Neural crest cell (in vitro differentiated cells): ENCODE results near the gene NPTX2. TPM values are rescaled to one million over a fixed set of nuclear protein-coding genes. Genes with fewer than 3 reads are reported as not detected.
"Not testable (repeated sequence)": the region's sequence is repeated elsewhere in the genome, so short reads cannot be mapped to it uniquely, and the experiment has no call there.

Experiments used
- DNase-seq: peaks from one replicate; pipeline ENCODE4 v3.0.0; 2021; ENCODE audit warnings: low read depth, mixed read lengths, low spot score
- H3K27ac Mint-ChIP-seq: one replicate; pipeline ENCODE4 v1.8.0; 2021; ENCODE audit warnings: mild to moderate bottlenecking, mixed read lengths; ENCODE audit not compliant: unreplicated experiment
- H3K27me3 Mint-ChIP-seq: 2 replicates; pipeline ENCODE4 v1.8.0; 2021; ENCODE audit warnings: low read depth, mild to moderate bottlenecking, mixed read lengths
- H3K36me3 Mint-ChIP-seq: 2 replicates; pipeline ENCODE4 v1.8.0; 2021; ENCODE audit warnings: low read depth, mild to moderate bottlenecking, mixed read lengths
- H3K4me1 Mint-ChIP-seq: 2 replicates; pipeline ENCODE4 v1.8.0; 2021; ENCODE audit warnings: mixed read lengths
- H3K4me3 Mint-ChIP-seq: one replicate; pipeline ENCODE4 v1.8.0; 2021; ENCODE audit warnings: mild to moderate bottlenecking, mixed read lengths
- H3K9me3 Mint-ChIP-seq: 2 replicates; pipeline ENCODE4 v1.8.0; 2021; ENCODE audit warnings: mixed read lengths
- total RNA-seq: library from RNA; stranded (reverse); gene quantifications from 2 replicates; pipeline ENCODE4 v1.2.1, GENCODE V29; 2021
- TF ChIP-seq, protein P1 (sequence below): fragments of 200-600 bp; sonication (generic); conservative IDR thresholded peaks from 2 replicates; pipeline ENCODE4 v1.5.0; 2021; ENCODE audit warnings: antibody characterized with exemption, mild to moderate bottlenecking

NPTX2 gene
- total RNA-seq, 1 donor from 2014 or later: 15.9 TPM

DNA sequence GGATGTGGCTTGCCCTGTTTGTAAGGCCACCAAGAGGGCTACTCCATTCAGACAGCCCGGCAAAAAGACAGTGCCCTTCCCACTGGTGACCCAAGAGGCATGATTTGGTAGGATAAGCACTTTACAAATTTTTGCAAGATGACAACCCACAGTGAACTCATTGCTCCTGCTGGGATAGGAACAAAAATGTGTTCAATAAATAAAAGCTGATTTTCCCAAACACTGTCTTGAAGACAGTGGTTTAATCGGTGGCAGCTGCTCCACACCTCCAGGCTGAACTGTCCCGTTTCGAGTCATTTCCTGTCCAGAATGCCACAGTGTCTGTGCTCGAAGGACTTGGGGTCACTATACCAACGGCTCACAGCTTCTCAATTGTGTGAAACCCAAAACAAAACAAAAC lies 45.1 kb upstream of the NPTX2 start:
- TF ChIP-seq, protein P1, sequence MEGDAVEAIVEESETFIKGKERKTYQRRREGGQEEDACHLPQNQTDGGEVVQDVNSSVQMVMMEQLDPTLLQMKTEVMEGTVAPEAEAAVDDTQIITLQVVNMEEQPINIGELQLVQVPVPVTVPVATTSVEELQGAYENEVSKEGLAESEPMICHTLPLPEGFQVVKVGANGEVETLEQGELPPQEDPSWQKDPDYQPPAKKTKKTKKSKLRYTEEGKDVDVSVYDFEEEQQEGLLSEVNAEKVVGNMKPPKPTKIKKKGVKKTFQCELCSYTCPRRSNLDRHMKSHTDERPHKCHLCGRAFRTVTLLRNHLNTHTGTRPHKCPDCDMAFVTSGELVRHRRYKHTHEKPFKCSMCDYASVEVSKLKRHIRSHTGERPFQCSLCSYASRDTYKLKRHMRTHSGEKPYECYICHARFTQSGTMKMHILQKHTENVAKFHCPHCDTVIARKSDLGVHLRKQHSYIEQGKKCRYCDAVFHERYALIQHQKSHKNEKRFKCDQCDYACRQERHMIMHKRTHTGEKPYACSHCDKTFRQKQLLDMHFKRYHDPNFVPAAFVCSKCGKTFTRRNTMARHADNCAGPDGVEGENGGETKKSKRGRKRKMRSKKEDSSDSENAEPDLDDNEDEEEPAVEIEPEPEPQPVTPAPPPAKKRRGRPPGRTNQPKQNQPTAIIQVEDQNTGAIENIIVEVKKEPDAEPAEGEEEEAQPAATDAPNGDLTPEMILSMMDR: no peak
- DNase-seq: no peak

DNA sequence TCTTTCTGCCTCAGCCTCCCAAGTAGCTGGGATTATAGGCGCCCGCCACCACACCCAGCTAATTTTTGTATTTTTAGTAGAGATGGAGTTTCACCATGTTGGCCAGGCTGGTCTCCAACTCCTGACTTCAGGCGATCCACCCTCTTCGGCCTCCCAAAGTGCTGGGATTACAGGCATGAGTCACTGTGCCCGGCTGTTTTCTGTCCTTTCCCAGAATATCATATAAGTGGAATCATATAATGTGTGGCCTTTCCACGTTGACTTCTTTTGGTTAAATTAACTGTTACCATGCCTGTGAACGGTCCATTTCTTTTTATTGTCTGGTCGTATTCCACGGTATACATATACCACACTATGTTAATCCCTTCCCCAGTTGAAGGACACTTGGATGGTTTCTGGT lies 44.4 kb upstream of the NPTX2 start:
- DNase-seq, H3K4me3 Mint-ChIP-seq, H3K36me3 Mint-ChIP-seq, H3K9me3 Mint-ChIP-seq, H3K27ac Mint-ChIP-seq: not testable (repeated sequence)
- Mint-ChIP-seq H3K4me1 (peaks cover 26% of the 10 kb centered on the region), H3K27me3 (peaks cover 35% of the 10 kb centered on the region)

More for the DNA sequence above, 45.1 kb upstream of the NPTX2 start:
- peaks cover 35% of the 10 kb centered on the region for H3K27me3 Mint-ChIP-seq
- peaks cover 8% of the 10 kb centered on the region for H3K9me3 Mint-ChIP-seq
- H3K4me1 Mint-ChIP-seq: peaks cover 28% of the 10 kb centered on the region
- peaks cover 2% of the 10 kb centered on the region for H3K36me3 Mint-ChIP-seq
- H3K27ac Mint-ChIP-seq: no peak overlapping the region
- no peak overlapping the region for H3K4me3 Mint-ChIP-seq

- peaks cover 18% of the 10 kb centered on the region for H3K4me1 Mint-ChIP-seq
- H3K9me3 Mint-ChIP-seq: peaks cover 8% of the 10 kb centered on the region
- peaks cover 33% of the 10 kb centered on the region for H3K27me3 Mint-ChIP-seq
- H3K36me3 Mint-ChIP-seq: peaks cover 2% of the 10 kb centered on the region
- DNase-seq: no peak
- H3K4me3 Mint-ChIP-seq: no peak overlapping the region
- H3K27ac Mint-ChIP-seq: no peak overlapping the region
- TF ChIP-seq, protein P1: no peak
Observed at GRCh38 chr7:98573816-98574215, 43.3 kb upstream of the NPTX2 start.

- no peak overlapping the region for H3K4me3 Mint-ChIP-seq
- peaks cover 6% of the 10 kb centered on the region for H3K4me1 Mint-ChIP-seq
- TF ChIP-seq, protein P1: no peak
- no peak for DNase-seq
- H3K27ac Mint-ChIP-seq: no peak overlapping the region
- H3K36me3 Mint-ChIP-seq: peaks cover 2% of the 10 kb centered on the region
- H3K9me3 Mint-ChIP-seq: peaks cover 8% of the 10 kb centered on the region
- H3K27me3 Mint-ChIP-seq: peaks cover 31% of the 10 kb centered on the region
Observed at GRCh38 chr7:98575878-98576277, 41.2 kb upstream of the NPTX2 start.

- no peak for DNase-seq
- Mint-ChIP-seq H3K27ac (no peak overlapping the region), H3K36me3 (no peaks in the 10 kb centered on the region), H3K4me3 (no peak overlapping the region), H3K4me1 (no peaks in the 10 kb centered on the region), H3K27me3 (peaks cover 61% of the 10 kb centered on the region), H3K9me3 (peaks cover 8% of the 10 kb centered on the region)
- TF ChIP-seq, protein P1: no peak
Observed at GRCh38 chr7:98584830-98585229, 32.3 kb upstream of the NPTX2 start.

- Mint-ChIP-seq H3K36me3 (no peaks in the 10 kb centered on the region), H3K27me3 (peaks cover 54% of the 10 kb centered on the region), H3K27ac (no peak overlapping the region), H3K9me3 (no peaks in the 10 kb centered on the region), H3K4me1 (peaks cover 6% of the 10 kb centered on the region), H3K4me3 (no peak overlapping the region)
- no peak for DNase-seq
- TF ChIP-seq, protein P1: no peak
Observed at GRCh38 chr7:98591926-98592325, 25.2 kb upstream of the NPTX2 start.
